Thyroid gland (tissue), 4 donors: ENCODE measurements around the gene HDGFL3.

Experiments
- CTCF ChIP-seq, 6 experiments: fragments of 200-600 bp in 3 of 6; fragments of 450-650 bp in 3 of 6; sonication (generic) in 3 of 6; IDR thresholded peaks; one replicate each; pipeline ENCODE4 v1.5.1; 2016 to 2019; ENCODE audit warnings: antibody characterized with exemption in 6 of 6, mild to moderate bottlenecking in 2 of 6, inconsistent platforms in 1 of 6, moderate library complexity in 1 of 6
- POLR2A ChIP-seq, 2 donors: fragments of 450-650 bp; IDR thresholded peaks; one replicate each; pipeline ENCODE4 v1.6.1; 2017; ENCODE audit warnings: antibody characterized with exemption in 2 of 2, mild to moderate bottlenecking in 2 of 2, moderate library complexity in 1 of 2

DNA sequence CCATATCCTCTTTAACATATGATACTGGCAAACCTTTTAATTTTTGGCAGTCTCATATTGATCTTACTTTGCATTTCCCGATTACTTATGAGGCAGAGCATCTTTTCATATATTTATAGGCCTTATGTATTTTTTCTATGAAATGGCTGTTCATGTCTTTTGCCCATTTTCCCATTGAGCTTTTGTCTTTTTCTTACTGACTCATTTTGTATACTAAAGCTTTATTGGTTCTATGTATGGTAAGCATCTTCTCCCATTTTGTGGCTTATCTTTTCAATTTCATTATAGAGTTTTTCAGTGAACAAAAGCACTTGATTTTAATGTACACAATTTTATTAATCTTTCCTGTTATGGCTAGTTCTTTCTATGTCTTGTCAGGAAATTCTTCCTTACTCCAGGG lies 17.2 kb downstream of the HDGFL3 start:
- no peak for TF ChIP-seq CTCF (IDR thresholded peaks at IDR 0.05)
- TF ChIP-seq POLR2A (IDR thresholded peaks at IDR 0.05), result no peak
